Coronary artery (tissue), 2 donors: ENCODE measurements around the gene FAM171A2.

Experiments
- DNase-seq: peaks from one replicate; pipeline ENCODE4 v3.0.0-alpha.2; 2017; ENCODE audit warnings: low spot score
- H3K27ac ChIP-seq, 2 donors: fragments of 200-600 bp; sonication (generic); one replicate each; pipeline ENCODE4 v1.5.1; 2016 to 2019
- H3K4me3 ChIP-seq: fragments of 200-600 bp; sonication (generic); 2 replicates; pipeline ENCODE4 v1.5.1; 2016; ENCODE audit warnings: mild to moderate bottlenecking, moderate library complexity
- TF ChIP-seq, protein P1 (sequence below): fragments of 200-600 bp; sonication (generic); IDR thresholded peaks from one replicate; pipeline ENCODE4 v1.5.1; 2019; ENCODE audit warnings: antibody characterized with exemption

Gene FAM171A2

DNA sequence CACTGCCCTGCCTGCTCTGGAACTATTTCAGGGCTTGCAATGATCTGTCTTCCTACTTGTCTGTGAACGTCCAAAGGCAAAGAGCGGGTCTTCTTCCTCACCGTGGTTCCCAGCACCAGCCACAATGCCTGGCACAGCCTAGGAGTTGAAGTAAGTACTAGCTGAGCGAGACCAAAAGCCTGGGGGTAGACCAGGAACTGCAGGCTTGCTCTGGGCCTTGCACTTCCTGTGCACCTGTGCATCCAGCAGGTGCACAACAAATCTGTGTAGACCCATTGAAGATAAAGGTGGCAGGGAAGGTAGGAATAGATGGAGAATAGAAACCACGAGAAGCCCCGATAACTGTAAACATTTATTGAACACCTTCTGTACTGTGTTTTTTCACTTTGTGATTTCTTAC lies 4.6 kb downstream of the FAM171A2 start:
- Histone ChIP-seq H3K27ac (no peak overlapping the region), H3K4me3 (no peak overlapping the region)
- no peak for DNase-seq
- TF ChIP-seq, protein P1, sequence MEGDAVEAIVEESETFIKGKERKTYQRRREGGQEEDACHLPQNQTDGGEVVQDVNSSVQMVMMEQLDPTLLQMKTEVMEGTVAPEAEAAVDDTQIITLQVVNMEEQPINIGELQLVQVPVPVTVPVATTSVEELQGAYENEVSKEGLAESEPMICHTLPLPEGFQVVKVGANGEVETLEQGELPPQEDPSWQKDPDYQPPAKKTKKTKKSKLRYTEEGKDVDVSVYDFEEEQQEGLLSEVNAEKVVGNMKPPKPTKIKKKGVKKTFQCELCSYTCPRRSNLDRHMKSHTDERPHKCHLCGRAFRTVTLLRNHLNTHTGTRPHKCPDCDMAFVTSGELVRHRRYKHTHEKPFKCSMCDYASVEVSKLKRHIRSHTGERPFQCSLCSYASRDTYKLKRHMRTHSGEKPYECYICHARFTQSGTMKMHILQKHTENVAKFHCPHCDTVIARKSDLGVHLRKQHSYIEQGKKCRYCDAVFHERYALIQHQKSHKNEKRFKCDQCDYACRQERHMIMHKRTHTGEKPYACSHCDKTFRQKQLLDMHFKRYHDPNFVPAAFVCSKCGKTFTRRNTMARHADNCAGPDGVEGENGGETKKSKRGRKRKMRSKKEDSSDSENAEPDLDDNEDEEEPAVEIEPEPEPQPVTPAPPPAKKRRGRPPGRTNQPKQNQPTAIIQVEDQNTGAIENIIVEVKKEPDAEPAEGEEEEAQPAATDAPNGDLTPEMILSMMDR, result no peak

DNA sequence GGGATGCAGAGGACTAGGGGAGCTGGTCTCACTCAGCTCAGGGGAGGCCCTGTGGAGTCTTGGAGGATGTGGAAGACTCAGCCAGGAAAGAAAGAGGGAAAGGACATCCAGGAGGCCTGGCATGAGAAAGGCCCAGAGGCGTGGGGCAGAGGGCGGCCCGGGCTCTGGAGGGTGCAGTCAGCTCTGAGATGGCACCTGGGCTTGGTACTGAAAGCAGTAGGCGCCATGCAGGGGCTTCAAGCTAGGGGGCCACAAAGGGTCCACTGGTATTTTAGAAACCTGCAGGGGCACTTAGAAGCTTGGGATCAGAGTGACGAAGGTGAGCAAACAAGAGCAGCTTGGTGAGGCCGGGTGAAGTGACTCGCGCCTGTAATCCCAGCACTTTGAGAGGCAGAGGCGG lies 5.6 kb downstream of the FAM171A2 start:
- TF ChIP-seq, protein P1, result no peak
- DNase-seq, result no peak
- no peak overlapping the region for H3K27ac ChIP-seq
- no peak overlapping the region for H3K4me3 ChIP-seq

DNA sequence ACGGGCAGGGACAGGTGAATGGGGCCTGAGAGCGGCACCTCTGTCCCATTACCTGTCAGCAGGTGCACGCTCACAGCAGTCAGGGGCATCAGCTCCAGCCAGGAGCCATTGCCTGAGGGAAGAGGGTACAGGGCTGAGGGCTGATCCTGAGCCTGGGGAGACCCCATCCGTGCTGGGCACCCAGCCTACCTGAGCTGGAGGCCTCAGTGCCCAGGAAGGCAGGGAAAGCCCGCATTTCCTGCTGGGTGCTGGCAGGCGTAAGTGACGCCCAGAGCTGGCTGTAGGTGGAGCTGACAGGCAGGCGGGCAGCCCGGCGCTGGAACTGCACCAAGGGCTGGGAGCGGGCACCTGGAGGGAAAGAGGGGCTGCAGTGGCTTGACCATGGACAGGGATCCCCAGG lies 7.4 kb downstream of the FAM171A2 start:
- Histone ChIP-seq H3K27ac (no peak overlapping the region), H3K4me3 (no peak overlapping the region)
- TF ChIP-seq, protein P1, result no peak
- no peak for DNase-seq

DNA sequence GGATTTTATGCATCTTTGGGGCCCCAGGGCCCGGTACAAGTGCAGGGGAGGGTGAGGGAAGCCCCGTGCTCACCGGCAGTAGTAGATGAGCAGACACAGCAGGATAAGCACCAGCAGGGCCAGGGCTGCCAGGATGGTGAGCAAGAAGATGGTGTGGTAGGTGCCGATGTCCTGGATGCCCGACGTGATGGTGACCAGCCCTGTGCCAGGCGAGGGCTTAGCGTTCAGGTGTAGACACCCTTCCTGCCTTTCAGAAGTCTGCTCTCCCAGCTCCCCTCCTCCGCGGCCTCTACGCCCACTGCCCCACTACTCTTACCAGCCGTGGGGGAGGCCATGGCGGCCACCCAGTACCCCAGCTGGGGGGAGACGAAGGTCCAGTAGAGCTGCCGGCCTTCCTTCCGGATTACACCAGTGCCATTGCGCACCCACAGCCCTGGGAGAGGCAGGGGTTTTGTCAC lies 8.0 kb downstream of the FAM171A2 start:
- Histone ChIP-seq H3K4me3 (no peak overlapping the region), H3K27ac (no peak overlapping the region)
- DNase-seq, result no peak
- TF ChIP-seq, protein P1, result no peak

DNA sequence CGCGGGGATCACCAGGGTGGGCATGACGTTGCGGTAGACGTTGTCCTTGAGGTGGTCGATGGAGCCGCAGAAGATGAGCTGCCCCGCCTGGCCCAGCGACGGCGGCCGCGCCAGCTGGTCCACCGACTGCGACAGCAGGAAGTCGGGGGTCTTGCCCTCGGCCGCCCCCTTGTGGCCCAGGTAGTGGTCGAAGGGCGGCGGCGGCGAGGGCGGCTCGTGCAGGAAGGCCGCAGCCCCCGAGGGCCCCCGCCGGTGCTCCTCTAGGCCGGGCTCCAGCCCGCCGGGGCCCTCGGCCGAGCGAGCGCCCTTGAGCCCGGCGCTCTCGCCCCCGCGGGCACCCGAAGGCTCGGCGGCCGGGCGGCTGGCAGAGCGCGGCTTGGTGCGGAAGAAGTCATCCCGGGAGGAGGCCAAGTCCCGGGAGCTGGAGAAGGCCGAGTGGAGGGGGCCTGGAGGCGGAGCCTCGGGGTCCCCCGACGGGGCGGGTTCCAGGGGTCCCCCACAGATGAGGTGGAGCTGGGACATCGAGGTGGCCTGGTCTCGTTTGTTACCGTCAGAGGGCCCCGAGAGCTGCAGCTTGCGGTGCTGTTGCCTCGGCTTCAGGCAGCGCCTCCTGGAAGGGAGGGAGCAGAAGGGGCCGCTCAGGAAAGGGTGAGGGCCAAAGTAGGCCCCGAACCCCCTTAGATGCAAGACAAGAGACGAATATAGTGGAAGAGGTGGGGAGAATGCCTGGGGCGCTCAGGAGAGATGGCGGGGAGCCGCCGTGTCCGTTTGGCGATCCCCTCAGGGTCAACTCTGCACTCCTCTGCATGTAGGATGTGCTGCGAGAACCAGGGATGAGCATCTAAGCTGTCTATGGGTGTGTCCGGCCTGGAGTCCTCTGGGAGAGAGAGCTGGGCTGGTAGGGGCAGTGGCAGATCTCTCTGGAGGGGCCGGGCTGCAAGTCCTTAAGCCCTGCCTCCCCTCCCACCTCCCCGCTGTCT lies 8.8 kb downstream of the FAM171A2 start:
- Histone ChIP-seq H3K4me3 (peak overlapping the region; percentile 74), H3K27ac (peak overlapping the region in 1 of 2 donors; percentile 61)
- TF ChIP-seq, protein P1, result no peak
- DNase-seq, result no peak

DNA sequence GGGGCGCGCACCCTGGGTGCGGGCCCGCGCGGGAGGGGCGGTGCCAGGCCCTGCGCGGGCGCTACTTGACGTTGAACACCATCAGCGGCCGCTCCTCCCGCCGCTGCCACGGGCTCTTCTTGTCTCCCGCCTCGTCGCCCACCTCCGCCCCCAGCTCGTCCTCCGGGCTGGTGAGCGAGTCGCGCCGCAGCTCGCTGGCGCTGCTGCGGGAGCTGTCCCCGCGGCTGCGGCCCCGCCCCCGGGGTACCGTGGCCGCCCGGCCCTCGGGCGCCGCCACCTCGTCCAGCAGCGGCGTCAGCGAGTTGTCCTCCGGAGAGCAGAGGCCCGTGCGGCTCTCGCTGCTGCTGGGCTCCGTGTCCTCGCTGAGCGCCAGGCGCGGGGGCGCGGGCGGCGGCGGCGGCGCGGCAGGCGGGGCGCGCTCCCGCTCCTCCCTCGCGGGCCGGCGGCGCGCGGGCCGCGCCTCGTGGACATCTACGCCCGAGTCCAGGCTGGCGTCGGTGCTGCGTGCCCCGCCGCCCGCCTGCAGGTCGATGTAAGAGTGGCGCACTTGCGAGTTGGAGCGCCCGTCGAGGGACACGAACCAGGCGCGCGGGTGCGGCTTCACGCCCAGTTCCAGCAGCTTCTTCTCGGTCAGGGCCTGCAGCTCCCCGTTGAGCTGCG lies 9.9 kb downstream of the FAM171A2 start:
- H3K4me3 ChIP-seq, result peak overlapping the region; percentile 74
- TF ChIP-seq, protein P1, result no peak
- peak overlapping the region in 1 of 2 donors; percentile 61 for H3K27ac ChIP-seq
- no peak for DNase-seq
